Nucleus accumbens (tissue), 56 donors: ENCODE measurements around the gene CLEC18B.

Experiments used
- DNase-seq, 56 donors: peaks; one replicate each; lab custom pipeline; 2025; lab: John Stamatoyannopoulos, UW

CLEC18B gene

DNA sequence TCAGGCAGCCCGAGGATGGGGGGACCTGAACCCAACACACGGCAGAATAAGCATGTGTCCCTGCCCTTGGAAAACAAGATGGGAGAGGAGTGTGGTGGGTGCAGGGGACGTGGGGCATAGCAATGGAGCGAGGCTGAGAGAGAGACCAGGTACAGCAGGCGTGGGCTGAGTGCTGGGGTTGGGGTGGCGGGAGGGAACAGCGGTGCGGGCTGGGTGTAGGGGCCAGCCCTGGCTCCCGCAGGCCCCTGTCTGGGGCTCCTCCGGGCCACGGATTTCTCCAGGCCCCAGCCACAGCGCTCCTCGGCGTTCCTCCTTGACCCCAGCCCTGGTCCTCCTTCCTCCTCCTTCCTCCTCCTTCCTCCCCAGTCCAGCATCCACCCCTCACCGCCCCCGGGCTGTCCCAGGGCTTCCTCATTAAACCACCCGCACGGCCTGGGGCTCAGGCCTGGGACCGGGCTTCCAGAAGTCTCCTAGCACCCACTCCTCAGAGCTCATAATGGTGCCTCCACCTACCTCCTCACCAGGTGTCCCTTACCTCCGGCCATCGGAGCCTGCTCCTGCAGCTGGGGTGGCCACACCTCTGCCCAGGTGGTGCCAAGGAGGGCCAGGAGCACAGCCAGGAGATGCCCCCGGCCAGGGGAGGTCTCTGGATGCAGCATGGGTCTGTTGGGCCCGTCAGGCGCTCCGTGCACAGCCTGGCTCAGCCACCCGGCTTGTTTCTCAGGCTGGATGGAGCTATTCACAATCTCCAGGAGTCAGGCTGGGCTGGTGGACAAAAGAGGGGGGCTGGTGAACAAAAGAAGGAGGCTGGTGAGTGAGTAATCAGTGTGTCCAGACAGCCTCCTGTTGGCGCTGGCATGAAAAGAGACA, at the start of gene CLEC18B:
TSS of gene CLEC18B (minus strand) at position 867 of the 870 bp plus-strand sequence. CDS start at position 659, 208 bp downstream.
- DNase-seq = peak in 7 of 56 donors; percentile 8 to 55 (median 18)

DNA sequence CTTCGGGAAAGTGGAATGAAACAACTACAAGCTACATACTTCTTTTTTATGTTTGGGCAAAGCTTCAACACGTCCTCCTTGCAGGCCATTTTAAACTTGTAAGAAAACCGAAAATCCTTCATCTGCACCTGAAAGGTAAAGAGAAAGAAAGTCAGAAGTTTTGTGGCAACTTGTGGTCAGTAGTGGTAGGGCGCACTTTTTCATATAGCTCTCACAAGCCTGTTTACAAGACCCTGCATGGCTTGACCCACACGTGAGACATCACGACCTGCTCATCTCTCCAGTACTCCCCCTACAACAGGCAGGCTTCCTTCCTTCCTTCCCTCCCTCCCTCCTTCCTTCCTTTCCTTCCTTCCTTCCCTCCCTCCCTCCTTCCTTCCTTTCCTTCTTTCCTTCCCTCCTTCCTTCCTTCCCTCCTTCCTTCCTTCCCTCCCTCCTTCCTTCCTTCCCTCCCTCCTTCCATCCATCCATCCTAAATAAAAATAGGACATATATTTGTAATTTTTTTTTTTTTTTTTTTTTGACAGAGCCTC, 48.7 kb upstream of the CLEC18B start:
- no peak for DNase-seq

DNA sequence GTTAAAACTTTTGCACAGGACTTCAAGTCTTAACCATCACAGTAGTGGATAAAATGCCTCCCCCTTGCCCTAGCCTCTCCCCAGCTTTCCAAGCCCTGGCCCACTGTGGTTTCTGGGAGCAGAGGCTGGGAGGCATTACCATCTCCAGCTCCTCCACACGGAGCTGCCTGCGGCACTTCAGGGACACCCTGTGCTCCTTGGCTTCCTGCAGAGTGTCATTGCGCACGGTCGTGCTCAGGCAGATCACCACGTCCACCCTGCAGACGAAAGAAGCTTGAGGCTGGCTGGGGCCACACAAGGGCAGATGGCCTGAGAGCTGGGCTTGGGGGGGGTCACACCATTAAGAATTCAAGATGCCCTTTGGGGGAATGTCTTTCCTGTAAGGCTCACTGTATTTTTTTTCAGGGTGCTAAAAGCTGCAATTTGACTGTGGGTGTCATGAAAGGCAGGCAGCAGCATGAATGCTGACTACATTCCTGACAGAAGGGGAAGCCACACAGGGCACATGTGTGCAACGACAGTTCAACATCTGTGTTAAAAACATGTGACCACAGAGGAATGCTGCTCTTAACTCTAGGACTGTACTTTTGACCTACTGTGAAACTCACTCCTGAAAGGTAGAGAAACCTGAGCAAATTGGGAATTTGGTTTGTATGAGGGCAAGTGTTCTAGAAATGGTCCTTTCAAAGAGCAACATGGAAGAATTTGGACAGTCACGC, 47.7 kb upstream of the CLEC18B start:
- DNase-seq = no peak

DNA sequence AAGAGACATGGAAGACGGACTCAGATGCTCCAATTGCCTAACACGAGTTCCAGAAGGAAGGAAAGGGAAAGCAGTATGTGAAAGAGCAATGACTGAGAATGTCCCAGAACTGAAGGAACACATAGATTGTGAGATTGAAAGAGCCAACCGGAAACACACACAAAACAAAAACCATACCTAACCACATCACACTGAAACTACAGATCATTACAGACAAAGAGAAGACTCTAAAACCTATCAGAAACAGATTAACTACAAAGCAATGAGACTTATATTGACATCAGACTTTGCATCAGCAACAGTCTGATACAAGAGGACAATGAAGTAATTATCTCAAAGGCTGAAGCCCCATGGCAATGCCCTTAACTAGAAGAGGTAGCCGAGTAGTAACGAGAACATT, 45.6 kb upstream of the CLEC18B start:
- no peak for DNase-seq

DNA sequence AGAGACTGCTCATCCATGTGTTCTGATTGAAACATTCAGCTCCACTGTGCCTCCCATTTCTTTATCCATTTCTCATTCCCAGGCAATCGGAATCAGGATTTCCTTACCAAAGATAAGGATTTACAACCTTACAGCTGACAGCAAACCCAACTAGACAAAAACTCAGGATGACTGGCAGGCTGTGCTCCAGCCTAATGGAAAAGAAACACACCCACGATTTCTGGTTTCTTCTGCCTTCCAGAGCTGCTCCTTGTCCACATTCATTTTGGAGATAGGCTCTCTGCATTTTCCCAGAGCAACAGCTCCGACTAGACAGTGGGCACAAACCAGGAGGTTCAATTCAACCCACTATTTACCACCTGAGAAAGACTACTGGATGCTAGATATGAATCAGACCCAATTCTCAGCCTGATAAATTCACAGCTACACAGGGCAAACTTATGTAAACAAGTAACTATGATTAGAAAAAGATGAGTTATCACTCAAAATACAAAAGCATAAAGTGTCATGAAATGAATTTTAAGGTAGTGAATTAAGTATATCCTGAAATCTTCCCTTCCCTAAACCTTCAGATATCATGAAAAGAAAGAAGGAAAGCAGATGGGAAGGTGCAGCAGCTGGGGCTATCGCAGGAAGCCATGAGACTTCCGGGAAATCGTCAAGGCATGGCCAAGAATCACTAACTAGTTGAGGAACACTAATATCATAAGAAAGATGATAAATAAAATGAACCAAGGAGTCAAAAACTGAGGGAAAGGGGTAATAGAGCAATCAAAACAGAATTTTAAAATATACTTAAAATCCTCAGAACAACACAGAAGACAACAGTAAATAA, 44.8 kb upstream of the CLEC18B start:
- no peak for DNase-seq

DNA sequence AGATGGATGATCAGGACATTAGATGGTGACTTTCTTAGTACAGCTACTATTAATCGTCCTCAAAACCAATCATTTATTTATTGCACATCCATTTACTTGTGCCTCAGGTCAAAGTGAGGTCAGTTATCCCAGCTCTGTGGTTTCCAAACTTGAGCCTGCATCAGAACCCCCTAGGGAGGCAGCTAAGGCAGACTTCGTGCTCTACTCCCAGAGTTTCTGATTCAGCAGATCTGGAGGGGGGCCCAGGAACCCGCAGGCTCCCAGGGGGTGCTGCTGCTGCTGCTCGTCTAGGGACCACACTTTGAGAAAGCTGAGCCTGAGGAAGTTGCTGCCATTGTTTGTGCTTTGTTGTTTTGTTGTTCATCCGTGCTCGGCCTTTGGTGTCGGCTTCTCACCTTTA, 44.0 kb upstream of the CLEC18B start:
- no peak for DNase-seq

DNA sequence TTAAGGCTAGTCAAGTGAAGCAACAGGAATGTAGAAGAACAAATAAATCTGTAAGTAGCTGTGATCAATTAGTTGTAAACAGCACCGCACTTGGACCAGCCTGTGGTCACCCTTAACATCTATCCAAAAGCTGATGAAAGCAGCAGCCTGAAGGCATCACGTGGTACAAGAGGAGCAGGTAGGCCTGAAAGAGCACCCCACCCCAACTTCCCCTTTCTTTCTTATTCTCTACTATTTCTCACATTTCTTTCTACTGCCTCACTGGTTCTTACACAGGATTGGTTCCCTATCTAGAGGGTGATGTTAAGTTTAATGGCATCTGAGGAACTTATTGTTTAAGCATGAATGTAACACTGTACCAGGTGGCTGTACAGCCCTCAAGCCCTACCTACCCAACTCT, 42.6 kb upstream of the CLEC18B start:
- no peak for DNase-seq

DNA sequence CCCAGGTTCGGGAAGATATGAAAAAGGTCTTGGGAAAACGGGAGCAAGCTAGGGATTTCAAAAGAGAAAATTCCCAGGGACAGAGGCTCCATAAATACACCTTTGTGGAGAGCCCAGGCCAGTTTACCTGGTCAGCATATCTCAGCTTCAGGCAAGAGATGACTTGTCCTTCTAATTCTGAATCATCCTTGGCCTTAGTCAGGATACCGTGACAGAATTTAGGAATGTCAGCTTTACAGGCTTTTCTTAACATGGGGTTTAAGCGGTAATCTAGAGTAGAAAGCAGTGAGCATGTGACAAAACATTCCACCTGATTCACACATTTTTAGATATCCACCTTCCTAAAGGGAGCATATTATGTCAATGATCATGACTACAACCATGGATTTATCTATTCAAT, 41.1 kb upstream of the CLEC18B start:
- DNase-seq = no peak

DNA sequence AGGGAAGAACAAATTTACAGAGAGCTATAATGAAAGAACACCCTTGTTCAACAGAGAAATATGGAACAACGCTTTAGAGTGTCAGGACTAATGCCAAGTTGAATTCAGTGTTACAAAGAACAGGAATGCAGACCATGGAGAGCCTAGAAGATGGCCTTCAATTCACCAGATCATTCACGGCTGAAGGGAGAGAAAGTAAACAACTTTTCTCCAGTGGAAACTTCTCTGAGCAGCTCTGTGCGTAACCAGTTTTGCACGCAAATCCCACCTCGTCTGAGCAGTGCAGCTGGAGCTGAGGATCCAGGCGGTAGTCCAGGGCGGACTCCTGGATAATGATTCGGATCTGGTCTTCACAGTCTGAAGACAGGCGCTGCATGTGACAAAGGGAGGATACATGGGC, 40.5 kb upstream of the CLEC18B start:
- DNase-seq = peak in 5 of 56 donors; percentile 1 to 29 (median 11)

DNA sequence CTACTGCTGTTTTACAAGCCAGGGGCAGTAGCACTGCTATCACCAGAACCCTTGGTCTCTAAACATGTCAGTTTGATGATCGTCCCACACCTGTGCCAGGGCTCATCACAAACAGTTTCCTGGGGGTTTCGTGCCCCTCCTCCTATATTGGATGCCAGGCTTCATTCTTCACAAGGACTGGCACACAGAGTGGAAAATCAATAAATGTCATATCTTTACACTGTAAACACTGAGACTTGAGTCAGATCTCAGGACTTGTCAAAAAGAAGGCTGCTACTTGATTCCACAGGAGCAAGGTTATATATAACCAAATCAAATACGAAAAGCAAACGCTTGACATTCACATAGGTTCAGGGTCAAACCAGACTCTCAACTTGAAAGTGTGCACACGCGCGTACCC, 39.3 kb upstream of the CLEC18B start:
- no peak for DNase-seq

DNA sequence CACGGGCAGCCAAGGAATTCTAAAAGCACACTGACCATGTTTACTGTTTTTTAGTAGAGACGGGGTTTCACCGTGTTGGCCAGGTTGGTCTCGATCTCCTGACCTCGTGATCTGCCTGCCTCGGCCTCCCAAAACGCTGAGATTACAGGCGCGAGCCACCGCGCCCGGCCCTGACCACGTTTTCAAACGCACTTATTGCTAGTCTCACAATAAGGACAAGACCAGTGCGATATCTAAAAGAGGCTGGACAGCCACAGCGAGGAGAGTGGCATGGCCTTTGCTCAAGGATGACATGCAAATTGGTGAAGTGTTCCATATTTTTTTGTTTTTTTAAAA, 35.0 kb upstream of the CLEC18B start:
- DNase-seq = no peak

DNA sequence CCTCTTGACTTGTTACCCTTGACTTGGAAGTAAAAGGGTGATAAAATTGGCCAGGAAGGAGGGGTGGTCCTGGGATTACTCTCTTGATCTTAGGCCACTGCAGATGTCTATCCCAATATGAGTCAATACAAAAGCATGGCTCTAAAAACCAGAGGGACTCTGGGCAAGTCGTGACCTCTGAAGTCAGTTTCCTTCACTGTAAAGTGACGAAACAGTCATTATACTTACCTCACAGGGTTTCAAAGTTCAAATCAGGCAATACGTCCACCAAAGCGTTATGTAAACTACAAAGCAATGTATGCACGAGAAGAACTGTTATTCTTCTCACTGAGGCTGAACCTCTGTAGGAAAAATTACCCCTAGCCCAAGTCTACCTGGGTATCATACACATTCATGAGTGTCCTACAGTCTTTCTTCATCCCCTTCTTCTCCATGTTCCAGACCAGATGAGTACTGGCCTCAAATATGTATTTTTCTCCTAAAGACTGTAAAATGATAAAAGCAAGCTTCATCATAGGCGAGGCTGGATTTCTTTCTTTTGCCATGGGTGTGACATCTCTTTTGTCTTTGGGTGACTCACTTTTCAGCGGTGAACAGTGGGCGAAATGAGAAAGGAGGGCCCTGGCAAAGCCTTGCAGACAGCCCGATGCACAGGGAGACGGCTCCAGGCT, 34.5 kb upstream of the CLEC18B start:
- DNase-seq = peak in 15 of 56 donors; percentile 4 to 70 (median 19)

DNA sequence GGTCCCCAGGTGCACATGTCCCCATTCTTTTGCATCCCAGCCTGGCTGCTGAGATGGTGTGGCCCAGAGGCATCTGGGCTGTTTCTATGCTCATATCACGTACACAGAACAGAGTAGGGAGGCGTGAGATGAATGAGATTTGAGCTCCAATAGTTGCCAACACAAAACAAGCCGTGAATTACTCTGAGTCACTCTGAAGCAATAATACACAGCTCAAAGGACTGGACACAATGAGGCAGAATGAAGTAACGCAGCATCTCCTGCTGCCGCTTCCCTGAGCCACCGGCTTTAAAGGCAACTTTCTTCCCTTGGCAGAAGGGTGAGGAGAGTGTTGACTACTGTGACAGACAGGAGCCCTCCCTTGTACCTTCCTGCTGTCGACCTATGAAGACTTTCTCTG, 33.9 kb upstream of the CLEC18B start:
- no peak for DNase-seq

DNA sequence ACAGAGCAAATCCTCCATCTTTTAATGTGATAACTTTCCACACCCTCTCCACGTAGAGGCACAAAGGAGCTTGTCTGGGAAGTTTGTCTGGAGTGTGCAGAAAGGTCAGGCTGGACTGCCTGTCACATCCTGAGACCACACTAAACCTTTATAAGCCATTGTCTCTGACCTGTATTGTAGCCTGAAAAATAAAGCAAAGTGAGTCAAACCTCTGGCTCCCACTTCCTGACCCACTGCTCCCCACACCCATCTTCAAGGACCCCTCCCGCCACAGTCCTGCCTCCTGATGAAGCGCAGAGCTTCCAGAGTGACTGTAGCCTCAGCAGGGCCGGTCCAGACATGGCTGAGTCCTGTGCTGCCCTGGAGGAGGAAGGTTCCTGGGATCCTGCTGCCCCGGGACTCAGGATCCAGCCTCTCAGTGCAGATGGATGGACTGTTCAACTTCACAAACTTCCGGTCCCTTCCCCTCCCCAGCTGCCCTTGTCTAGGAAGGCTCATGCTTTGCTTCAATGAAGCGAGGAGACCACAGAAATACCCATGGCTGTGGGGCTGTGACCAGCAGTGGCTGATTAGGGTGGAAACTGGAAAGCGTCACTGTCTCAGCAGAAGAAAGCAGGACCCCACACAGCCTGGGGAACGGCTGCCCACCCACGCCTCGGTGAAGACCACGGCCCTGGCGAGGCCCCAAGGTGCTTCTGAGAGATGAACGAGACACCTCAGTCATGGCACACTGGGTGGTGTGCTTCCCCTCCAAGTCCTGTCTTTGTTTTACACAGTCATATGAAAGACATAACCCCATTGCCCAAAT, 30.9 kb upstream of the CLEC18B start:
- no peak for DNase-seq

DNA sequence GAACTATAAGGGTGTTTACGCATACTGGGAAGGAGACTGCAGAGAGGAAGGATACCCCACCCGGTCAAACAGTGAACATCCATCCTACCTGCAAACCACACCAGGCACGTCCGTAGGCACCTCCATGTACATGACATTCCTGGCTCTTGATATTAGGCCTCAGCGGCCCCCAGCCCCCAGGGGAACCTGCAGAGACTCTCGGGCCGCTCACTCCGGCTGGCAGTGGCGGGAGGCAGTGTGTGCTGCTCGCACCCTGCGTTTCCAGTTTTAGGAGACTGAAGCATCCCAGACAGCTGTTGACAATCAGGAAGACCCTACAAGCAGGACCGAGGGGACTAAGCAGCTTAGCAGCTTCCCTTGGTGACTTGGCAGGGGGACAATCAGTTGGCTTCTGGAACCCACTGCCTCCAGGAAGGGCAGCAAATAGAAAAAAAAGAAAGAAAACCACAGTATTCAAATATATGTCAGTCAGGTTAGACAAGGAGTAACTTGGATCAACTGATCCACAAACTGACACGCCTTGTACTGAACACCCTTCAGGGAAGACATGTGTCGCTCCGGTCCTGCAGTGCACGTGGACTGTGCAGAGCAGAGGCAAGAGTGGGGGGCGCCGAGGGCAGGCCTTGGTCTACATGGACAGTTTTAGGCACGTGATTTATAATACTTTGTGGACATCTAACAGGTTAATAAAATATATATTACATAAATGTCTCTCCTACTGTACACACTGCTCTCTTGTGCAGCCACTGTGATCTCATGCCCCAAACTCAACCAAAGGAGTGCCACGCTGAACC, 29.9 kb upstream of the CLEC18B start:
- DNase-seq = no peak

DNA sequence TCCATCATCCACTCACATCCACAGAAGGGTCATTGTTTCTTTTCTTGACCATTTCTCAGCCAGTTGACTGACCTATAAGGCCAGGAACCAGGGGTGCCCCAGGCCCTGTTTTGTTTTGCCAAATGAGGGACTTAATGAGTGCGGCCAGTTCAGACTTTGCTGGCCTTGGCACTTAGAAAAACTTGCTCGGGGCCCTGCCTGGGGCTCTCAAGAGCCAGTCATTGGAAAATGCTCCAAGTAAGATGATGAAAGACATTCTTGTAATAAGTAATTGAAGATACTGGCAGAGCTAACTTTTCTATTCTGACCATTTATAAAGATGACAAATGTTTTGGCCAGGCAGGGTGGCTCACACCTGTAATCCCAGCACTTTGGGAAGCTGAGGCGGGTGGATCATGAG, 29.0 kb upstream of the CLEC18B start:
- DNase-seq = no peak

DNA sequence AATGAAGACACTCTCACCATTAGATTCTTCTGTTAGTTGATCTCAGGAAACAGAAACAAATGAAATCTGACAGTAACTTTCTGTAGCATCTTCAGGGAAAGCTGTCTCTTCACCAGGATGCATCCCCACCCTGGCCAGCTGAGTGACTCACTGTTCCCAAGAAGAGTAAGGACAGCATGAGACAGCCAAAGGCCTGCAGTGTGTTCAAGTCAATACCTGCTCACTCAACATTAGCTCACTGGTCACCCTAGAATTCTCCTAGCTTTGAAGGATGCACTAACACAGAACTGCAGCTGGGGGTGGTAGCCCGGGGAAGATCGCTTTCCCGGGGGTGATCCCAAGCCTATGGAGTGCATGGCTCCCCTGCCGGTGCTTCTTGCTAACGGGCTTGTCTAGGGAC, 28.2 kb upstream of the CLEC18B start:
- DNase-seq = no peak

DNA sequence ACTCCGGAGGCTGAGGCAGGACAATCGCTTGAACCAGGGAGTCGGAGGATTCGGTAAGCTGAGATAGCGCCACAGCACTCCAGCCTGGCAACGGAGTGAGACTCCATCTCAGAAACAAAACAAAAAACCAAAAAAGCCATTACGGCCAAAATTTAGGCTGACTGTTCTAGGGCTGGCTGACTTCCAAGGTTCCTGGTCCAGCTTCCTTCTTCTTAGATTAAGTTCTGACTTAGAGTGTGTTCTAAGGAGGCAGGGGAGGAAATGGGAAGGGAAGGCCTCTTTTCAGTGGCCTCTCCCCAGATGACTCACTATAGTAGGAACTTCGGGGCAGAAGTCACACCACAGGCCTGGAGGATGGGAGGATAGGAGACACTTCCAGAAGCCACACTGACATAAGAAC, 27.7 kb upstream of the CLEC18B start:
- peak in 1 of 56 donors; percentile 22 for DNase-seq

DNA sequence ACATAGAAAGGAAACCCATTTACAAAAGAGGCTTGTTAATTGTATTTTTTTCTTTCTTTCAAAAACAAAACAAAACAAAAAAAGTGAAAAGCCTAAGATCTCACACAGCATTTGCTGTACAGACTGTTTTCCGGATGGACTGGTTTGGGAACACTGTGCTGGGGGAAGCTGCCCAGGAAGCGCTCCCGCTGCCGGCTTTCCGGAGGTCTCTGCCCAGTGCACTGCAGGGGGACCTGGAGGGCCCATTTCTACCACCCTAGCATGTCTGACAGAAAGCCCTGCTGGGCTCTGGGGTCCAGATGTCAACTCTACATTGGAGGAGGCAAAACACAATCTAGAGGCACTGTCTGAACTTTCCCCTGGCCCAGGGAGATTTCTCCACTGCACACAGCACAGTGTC, 26.3 kb upstream of the CLEC18B start:
- DNase-seq = no peak
